Measurements from ENCODE around the gene KBTBD12.

The KBTBD12 gene

DNA sequence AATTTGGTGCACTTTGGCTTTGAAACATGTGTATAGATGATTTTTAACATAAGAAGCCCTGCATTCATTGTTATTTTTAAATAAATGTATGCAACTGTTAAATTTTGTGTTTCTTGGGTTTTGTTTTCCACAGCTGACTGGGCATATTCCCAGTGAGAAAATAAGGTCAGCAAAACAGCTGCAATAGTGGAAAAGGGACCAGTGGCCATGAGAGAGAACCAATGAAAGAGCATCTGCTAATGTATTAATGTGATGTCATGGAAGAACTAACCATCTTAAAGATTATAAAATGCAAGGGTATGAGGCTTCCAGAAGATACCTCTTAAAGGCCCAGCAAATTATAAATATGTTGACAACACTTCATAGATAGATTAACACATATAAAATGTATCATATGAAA, 31.0 kb upstream of the KBTBD12 start:
- H3K4me3 ChIP-seq (ENCODE audit: low read length): no peak overlapping the region
- DNase-seq (ENCODE audit: low read depth): no peak
- TF ChIP-seq, protein P1, sequence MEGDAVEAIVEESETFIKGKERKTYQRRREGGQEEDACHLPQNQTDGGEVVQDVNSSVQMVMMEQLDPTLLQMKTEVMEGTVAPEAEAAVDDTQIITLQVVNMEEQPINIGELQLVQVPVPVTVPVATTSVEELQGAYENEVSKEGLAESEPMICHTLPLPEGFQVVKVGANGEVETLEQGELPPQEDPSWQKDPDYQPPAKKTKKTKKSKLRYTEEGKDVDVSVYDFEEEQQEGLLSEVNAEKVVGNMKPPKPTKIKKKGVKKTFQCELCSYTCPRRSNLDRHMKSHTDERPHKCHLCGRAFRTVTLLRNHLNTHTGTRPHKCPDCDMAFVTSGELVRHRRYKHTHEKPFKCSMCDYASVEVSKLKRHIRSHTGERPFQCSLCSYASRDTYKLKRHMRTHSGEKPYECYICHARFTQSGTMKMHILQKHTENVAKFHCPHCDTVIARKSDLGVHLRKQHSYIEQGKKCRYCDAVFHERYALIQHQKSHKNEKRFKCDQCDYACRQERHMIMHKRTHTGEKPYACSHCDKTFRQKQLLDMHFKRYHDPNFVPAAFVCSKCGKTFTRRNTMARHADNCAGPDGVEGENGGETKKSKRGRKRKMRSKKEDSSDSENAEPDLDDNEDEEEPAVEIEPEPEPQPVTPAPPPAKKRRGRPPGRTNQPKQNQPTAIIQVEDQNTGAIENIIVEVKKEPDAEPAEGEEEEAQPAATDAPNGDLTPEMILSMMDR (IDR thresholded peaks at IDR 0.05; ENCODE audit: insufficient read depth, low read depth, low read length, missing control alignments): no peak

DNA sequence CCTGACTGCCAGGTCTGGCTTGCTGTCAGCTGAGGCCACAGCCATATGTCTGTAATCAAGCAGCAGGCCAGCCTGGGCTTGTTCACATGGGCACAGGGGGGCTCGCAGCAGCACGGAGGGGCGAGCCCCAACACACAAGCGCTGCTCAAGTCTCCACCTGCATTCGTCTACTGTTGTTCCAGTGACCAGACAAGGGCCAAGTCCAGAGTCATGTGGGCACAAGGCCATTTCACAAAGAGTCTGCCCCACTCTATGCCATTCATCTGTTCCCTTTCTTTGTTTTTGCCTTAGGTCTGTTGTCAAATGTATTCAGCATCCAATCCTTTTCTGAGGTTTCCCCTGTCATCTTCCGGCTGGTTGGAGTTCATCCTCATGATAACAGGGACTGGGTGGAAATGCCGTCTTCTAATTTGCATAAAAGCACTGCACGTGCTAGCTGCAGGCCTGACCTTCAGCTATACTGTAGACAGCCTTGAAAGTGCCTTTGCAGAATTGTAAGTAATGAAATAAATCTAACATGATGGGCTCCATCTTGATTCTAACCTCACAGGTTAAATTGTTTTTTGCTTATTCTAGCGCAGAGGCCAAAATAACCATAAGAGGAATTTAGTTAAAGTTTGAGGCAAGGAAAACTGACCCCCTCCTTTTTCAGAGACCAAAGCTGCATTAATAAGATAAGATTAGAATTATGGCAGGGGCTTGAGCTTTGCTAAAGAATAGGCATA, 28.6 kb upstream of the KBTBD12 start:
- H3K4me3 ChIP-seq (ENCODE audit: low read length): no peak overlapping the region
- peak; percentile 22 for DNase-seq (ENCODE audit: low read depth)
- TF ChIP-seq, protein P1 (IDR thresholded peaks at IDR 0.05; ENCODE audit: insufficient read depth, low read depth, low read length, missing control alignments): no peak

DNA sequence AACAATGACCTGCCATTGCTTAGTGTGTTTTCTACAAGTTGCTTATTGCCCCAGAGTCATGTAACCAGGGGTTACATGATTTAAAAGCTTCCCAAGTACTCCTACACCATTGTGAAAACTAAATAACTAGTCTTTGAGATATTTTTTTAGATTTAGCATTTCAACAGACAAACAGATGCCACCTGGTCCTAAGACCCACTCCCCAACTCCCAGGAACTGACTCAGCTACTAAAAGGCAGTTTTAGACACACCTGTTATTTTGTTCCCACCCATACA, 28.1 kb upstream of the KBTBD12 start:
- H3K4me3 ChIP-seq (ENCODE audit: low read length): no peak overlapping the region
- no peak for DNase-seq (ENCODE audit: low read depth)
- TF ChIP-seq, protein P1 (IDR thresholded peaks at IDR 0.05; ENCODE audit: insufficient read depth, low read depth, low read length, missing control alignments): no peak

DNA sequence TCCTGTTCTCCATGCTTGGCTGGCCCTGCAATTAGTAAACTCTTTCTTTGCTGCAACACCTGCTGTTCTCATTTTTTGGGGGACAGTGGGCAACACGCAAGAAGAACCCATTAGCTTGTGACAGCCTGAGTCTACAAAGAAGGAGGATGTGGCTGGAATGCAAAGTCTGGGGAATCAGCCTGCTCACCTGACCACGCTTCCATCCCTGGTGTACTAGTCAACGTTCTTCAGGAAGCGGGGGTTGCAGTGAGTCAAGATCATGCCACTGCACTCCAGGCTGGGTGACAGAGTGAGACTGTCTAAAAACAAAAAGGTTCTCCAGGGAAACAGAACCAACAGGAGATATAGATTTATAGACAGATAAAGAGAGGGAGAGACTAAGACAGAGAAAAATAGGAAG, 27.7 kb upstream of the KBTBD12 start:
- TF ChIP-seq, protein P1 (IDR thresholded peaks at IDR 0.05; ENCODE audit: insufficient read depth, low read depth, low read length, missing control alignments): no peak
- peak; percentile 70 for DNase-seq (ENCODE audit: low read depth)
- H3K4me3 ChIP-seq (ENCODE audit: low read length): no peak overlapping the region

DNA sequence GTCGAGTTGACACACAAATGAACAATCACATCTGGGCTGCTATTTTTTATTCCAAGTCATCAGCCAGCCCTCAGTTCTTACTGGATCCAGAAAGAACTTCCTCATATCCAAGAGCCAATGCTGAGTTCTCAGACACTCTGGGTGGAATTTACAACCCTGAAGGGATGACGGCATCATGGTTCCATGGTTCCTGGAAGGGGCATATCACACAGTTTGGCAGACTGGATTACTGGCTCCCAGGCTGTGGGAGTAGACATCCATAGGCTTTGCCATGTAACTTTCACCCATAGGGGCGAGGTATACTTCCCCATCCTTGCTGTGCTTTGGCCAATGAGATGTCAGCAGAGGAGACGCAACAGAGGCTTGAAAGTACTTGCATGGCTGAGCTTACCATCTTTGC, 26.9 kb upstream of the KBTBD12 start:
- H3K4me3 ChIP-seq (ENCODE audit: low read length): no peak overlapping the region
- TF ChIP-seq, protein P1 (IDR thresholded peaks at IDR 0.05; ENCODE audit: insufficient read depth, low read depth, low read length, missing control alignments): no peak
- no peak for DNase-seq (ENCODE audit: low read depth)

DNA sequence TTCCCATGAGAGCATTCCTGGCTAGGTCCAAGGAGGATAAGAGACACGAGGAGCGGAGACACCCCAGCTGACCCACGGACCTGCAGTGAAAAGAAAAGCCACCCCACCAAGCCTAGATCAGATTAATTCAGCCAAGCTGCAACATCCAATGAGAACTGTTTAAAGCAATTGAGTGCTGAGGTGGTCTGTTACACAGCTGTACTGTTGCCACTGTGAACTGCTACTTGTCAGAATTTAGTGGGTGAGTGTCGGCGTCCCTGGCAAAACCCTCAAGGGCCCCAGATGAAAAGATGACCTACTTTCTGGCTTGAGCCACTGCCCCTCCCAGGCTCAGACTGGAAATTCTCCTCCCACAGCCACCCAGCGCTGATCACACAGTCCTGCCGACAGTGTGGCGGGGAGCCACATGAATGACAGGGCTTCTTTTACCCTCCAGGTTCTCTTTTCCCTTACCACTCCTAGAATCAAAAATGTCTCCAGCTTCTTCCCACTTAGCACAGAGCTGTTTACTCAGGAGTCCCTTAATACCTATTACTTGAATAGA, 26.4 kb upstream of the KBTBD12 start:
- no peak overlapping the region for H3K4me3 ChIP-seq (ENCODE audit: low read length)
- no peak for DNase-seq (ENCODE audit: low read depth)
- TF ChIP-seq, protein P1 (IDR thresholded peaks at IDR 0.05; ENCODE audit: insufficient read depth, low read depth, low read length, missing control alignments): no peak

DNA sequence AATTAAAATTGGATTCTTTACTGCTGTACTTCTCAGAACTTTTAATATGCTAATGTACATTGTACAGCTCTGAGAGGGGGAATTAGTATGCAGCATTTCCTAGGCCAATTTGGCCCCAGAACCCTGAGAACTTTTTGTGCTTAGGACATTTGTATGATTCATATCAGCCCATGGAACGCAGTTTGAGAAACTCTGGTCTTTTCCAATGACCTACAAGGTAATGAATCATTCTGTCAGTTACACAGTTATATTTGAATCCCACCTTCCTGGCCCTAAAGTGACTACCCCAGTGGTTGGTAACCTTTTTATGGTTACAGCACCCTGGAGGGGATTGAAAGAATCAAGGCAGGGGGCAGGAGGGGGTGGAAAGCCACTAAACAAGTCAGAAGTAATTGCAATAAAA, 25.6 kb upstream of the KBTBD12 start:
- TF ChIP-seq, protein P1 (IDR thresholded peaks at IDR 0.05; ENCODE audit: insufficient read depth, low read depth, low read length, missing control alignments): no peak
- DNase-seq (ENCODE audit: low read depth): peak; percentile 59
- H3K4me3 ChIP-seq (ENCODE audit: low read length): no peak overlapping the region

Measured in epithelial cell of esophagus (primary cell).